ENCODE measurements around the gene CYFIP1.

DNA sequence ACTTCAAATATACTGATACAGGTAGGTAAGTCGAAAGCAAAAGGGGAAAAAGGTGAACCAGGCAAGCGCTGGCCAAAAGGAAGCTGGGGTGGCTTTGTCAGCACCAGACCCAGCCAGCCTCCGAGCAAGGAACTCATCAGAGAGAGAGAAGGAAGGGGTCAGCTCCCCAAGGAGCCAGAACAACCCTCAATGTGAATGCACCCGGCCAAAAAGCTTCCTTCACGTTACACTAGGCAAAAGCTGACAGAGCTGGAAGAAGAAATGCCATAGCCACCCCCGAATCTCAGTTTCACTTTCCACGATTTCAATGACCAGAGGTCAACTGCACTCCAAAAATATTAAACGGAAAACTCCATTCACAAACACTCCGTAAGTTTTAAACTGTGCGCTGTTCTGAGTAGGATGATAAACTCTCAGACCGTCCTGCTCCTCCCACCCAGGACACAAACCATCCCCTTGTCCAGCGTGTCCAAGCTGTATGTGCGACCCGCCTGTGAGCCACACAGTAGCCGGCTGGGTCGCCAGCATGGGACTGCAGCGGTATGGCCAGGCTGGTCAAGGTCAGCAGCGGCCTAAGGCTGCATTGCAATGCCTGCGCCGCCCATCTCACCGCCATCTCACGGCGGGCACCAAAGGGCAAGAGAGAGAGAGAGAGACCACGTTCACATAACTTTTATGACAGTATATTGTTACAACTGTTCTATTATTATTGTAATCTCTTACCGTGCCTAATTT is 29.7 kb downstream of the CYFIP1 start:
- no peak for TF ChIP-seq POLR2A (IDR thresholded peaks at IDR 0.05)
- no peak for TF ChIP-seq CTCF (IDR thresholded peaks at IDR 0.05 in 8 of 11, conservative IDR thresholded peaks at IDR 0.05 in 3 of 11)

Data from spleen (tissue), 7 donors.